ENCODE results near the gene HSPA1A. TPM values are rescaled to one million over a fixed set of nuclear protein-coding genes. Genes with fewer than 3 reads are reported as not detected.
"Not testable (repeated sequence)": the region's sequence is repeated elsewhere in the genome, so short reads cannot be mapped to it uniquely, and the experiment has no call there.

The HSPA1A gene
- total and polyA plus RNA-seq, 11 donors: 157 to 412 (median 196) TPM

- intact Hi-C loops (cut with DNase I): loop anchor here in 2 of 10 donors (5.0 to 10.0 kb wide), 2 partner anchors 40 to 58 kb away; partner anchors contain the start of gene CLIC1 (in 1 of the 2)
- peaks cover 0 to 38% (median 18%) of the 10 kb centered on the region in 12 donors for H3K4me1 ChIP-seq
- no peaks in the 10 kb centered on the region for H3K27me3 ChIP-seq
- peaks cover 0 to 56% (median 29%) of the 10 kb centered on the region in 9 donors for H3K36me3 ChIP-seq
- no peak for DNase-seq
- TF ChIP-seq, protein P1, sequence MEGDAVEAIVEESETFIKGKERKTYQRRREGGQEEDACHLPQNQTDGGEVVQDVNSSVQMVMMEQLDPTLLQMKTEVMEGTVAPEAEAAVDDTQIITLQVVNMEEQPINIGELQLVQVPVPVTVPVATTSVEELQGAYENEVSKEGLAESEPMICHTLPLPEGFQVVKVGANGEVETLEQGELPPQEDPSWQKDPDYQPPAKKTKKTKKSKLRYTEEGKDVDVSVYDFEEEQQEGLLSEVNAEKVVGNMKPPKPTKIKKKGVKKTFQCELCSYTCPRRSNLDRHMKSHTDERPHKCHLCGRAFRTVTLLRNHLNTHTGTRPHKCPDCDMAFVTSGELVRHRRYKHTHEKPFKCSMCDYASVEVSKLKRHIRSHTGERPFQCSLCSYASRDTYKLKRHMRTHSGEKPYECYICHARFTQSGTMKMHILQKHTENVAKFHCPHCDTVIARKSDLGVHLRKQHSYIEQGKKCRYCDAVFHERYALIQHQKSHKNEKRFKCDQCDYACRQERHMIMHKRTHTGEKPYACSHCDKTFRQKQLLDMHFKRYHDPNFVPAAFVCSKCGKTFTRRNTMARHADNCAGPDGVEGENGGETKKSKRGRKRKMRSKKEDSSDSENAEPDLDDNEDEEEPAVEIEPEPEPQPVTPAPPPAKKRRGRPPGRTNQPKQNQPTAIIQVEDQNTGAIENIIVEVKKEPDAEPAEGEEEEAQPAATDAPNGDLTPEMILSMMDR (IDR thresholded peaks at IDR 0.05): no peak
- no peak for TF ChIP-seq POLR2A (IDR thresholded peaks at IDR 0.05)
- no peak overlapping the region for H3K4me3 ChIP-seq
- no peak for ATAC-seq
- WGBS, 4 donors: 89 to 96% (median 91%) methylated on average over 11 to 12 of the region's 12 CpGs
- H3K9me3 ChIP-seq: no peaks in the 10 kb centered on the region
- H3K27ac ChIP-seq: no peak overlapping the region
Observed at GRCh38 chr6:31792761-31793171, 22.6 kb upstream of the HSPA1A start.

GRCh38 chr6:31793927-31794245 lies 21.5 kb upstream of the HSPA1A start:
- DNase-seq, ATAC-seq, H3K27me3 ChIP-seq, H3K9me3 ChIP-seq: not testable (repeated sequence)
- H3K27ac ChIP-seq: peak overlapping the region in 2 of 12 donors; percentile 94 to 98
- intact Hi-C loops (cut with DNase I): loop anchor here in 5 of 10 donors (2.0 to 10.0 kb wide), 4 partner anchors 33 to 59 kb away; partner anchors contain the start of genes CLIC1 (in 1 of the 5) and HSPA1B (in 1 of the 5)
- peaks cover 0 to 41% (median 18%) of the 10 kb centered on the region in 12 donors for H3K4me1 ChIP-seq
- peak overlapping the region in 1 of 12 donors; percentile 97 for H3K4me3 ChIP-seq
- peaks cover 0 to 55% (median 29%) of the 10 kb centered on the region in 9 donors for H3K36me3 ChIP-seq
- WGBS, 4 donors: 86 to 94% (median 91%) methylated on average over 6 of the region's 6 CpGs

DNA sequence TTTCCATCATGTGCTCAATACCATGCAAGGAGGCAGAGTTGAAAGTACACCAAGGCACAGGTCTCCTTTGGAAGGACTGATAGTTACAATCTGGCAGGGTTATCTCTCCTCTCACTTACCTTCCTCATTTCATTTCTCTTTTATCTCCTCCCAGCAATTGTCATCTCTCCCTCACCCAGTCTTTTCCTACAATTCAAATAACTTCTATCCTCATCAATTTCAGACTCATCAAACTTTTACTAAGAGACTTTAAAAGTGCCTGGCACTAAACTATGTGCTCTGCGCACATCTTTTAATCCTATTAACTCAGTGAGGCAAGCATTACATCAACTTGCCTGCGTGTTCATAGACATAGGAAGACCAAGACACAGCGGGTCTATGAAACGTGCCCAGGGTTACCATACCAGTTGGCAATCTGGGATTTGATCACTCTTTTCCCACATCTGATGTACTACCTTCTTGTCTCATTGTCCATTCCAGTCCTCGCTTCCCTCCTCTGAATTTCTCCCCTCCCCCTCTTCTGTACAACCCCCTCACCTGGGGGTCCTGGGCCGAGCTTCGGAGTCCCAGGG lies 21.0 kb upstream of the HSPA1A start:
- peak overlapping the region; percentile 87 to 99 (median 96) for H3K27ac ChIP-seq
- DNase-seq (no peak), ATAC-seq (no peak)
- intact Hi-C loops (cut with DNase I): loop anchor here in 5 of 10 donors (2.0 to 10.0 kb wide), 4 partner anchors 32 to 60 kb away; partner anchors contain the start of genes CLIC1 (in 1 of the 5) and HSPA1B (in 1 of the 5)
- H3K4me1 ChIP-seq: peaks cover 0 to 41% (median 18%) of the 10 kb centered on the region in 12 donors
- 28 to 35% (median 31%) methylated on average over 7 of the region's 7 CpGs for WGBS, 4 donors
- H3K27me3 ChIP-seq: no peaks in the 10 kb centered on the region
- peaks cover 0 to 51% (median 26%) of the 10 kb centered on the region in 9 donors for H3K36me3 ChIP-seq
- H3K9me3 ChIP-seq: no peaks in the 10 kb centered on the region
- peak overlapping the region; percentile 67 to 98 (median 84) for H3K4me3 ChIP-seq
- TF ChIP-seq POLR2A (IDR thresholded peaks at IDR 0.05): no peak
- TF ChIP-seq, protein P1 (IDR thresholded peaks at IDR 0.05): no peak

DNA sequence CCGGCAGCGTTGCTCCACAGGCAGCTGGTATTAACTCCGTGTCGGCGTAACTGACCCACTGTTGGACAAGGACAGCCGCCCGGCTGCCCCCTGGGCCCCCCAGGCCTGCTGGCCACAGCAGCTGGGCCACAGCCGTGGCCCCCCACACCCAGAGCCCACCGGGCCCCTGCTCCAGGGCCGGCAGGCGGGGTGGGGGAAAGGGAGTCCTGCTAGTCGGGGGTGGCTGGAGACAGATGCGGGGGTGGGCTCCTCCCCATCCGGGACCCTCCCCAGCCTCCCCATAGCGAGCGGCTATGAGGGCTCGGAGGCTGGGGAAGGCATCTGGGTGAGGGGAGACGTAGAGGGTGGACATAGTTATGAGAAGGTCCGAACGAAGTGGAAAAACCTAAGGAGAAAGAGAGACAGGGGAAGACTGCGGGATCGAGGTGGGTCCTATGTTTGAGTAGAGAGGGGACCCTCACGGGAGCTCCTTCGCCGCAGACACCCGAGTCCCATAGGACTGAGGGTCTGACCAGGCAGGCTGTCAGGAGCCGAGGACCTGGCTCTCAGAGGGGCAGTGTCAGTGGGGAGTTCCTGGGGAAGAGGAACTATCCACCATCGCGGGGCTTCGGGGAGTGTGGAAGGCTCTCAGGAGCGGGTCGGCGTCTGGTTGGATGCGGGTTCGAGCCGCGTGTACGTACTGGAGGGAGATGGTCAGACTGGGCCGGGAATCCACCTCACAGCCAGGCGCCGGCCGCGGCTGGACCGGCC lies 20.3 kb upstream of the HSPA1A start:
- TF ChIP-seq, protein P1 (IDR thresholded peaks at IDR 0.05): no peak
- TF ChIP-seq POLR2A (IDR thresholded peaks at IDR 0.05): no peak
- peaks cover 0 to 41% (median 18%) of the 10 kb centered on the region in 12 donors for H3K4me1 ChIP-seq
- peak in 1 of 5 donors; percentile 51 for DNase-seq
- peak in 3 of 4 donors; percentile 8 to 42 (median 32) for ATAC-seq
- intact Hi-C loops (cut with DNase I): loop anchor here in 5 of 10 donors (2.0 to 10.0 kb wide), 4 partner anchors 32 to 60 kb away; partner anchors contain the start of genes CLIC1 (in 1 of the 5) and HSPA1B (in 1 of the 5)
- peak overlapping the region; percentile 87 to 99 (median 96) for H3K27ac ChIP-seq
- no peaks in the 10 kb centered on the region for H3K27me3 ChIP-seq
- peaks cover 0 to 46% (median 24%) of the 10 kb centered on the region in 9 donors for H3K36me3 ChIP-seq
- peak overlapping the region; percentile 67 to 98 (median 84) for H3K4me3 ChIP-seq
- 1 to 5% (median 3%) methylated on average over 35 to 44 of the region's 44 CpGs for WGBS, 4 donors
- H3K9me3 ChIP-seq: no peaks in the 10 kb centered on the region
